ENCODE measurements around the gene KLF1. TPM values are rescaled to one million over a fixed set of nuclear protein-coding genes. Genes with fewer than 3 reads are reported as not detected.

Gene KLF1
- polyA plus RNA-seq, 1 donor from 2014 or later, result not detected

Small RNA genes within 50 kb of the gene (small RNA-seq; reads per million reads assigned to genes)
- gene MIR5695 (0 to 0.49 (median 0) reads per million in 3 experiments), gene MIR6794 (0 reads per million in 3 experiments)

Other genes with a start within 250 kb of the KLF1 start
- gene MAN2B1, start 220.5 kb downstream of the KLF1 start, polyA plus RNA-seq, result 11.5 and 23.4 TPM in 2 replicates
- 45.3 and 51.3 TPM in 2 replicates for gene WDR83, start 220.4 kb downstream of the KLF1 start, polyA plus RNA-seq
- 227 and 239 TPM in 2 replicates for gene DHPS, start 205.3 kb downstream of the KLF1 start, polyA plus RNA-seq
- not detected in 2 replicates for gene GNG14, start 199.2 kb downstream of the KLF1 start, polyA plus RNA-seq
- gene FBXW9, start 190.6 kb downstream of the KLF1 start, polyA plus RNA-seq, result 16.2 and 20.9 TPM in 2 replicates
- gene TNPO2, start 163.3 kb downstream of the KLF1 start, polyA plus RNA-seq, result 88.0 and 98.6 TPM in 2 replicates
- 405 and 418 TPM in 2 replicates for gene TRIR, start 152.5 kb downstream of the KLF1 start, polyA plus RNA-seq
- 89.6 and 112 TPM in 2 replicates for gene GET3, start 149.7 kb downstream of the KLF1 start, polyA plus RNA-seq
- not detected in 2 replicates for gene BEST2, start 135.4 kb downstream of the KLF1 start, polyA plus RNA-seq
- 28.4 and 44.3 TPM in 2 replicates for gene HOOK2, start 111.6 kb downstream of the KLF1 start, polyA plus RNA-seq
- gene JUNB, start 95.7 kb downstream of the KLF1 start, polyA plus RNA-seq, result 18.7 and 29.4 TPM in 2 replicates
- 832 and 882 TPM in 2 replicates for gene PRDX2, start 85.4 kb downstream of the KLF1 start, polyA plus RNA-seq
- not detected in 2 replicates for gene THSD8, start 85.1 kb downstream of the KLF1 start, polyA plus RNA-seq
- 25.7 and 28.2 TPM in 2 replicates for gene RNASEH2A, start 80.6 kb downstream of the KLF1 start, polyA plus RNA-seq
- gene RTBDN, start 52.6 kb downstream of the KLF1 start, polyA plus RNA-seq, result 1.0 TPM in 1 of 2 replicates, not detected in the other
- gene MAST1, start 48.7 kb downstream of the KLF1 start, polyA plus RNA-seq, result 65.0 and 105 TPM in 2 replicates
- 0.59 TPM in 1 of 2 replicates, not detected in the other for gene DNASE2, start 5.8 kb downstream of the KLF1 start, polyA plus RNA-seq
- 35.4 and 51.5 TPM in 2 replicates for gene GCDH, start 4.0 kb upstream of the KLF1 start, polyA plus RNA-seq
- 1.5 and 1.6 TPM in 2 replicates for gene SYCE2, start 32.1 kb upstream of the KLF1 start, polyA plus RNA-seq
- gene FARSA, start 46.5 kb upstream of the KLF1 start, polyA plus RNA-seq, result 47.6 and 55.9 TPM in 2 replicates
- gene CALR, start 51.4 kb upstream of the KLF1 start, polyA plus RNA-seq, result 211 and 242 TPM in 2 replicates
- 37.4 and 42.1 TPM in 2 replicates for gene RAD23A, start 58.7 kb upstream of the KLF1 start, polyA plus RNA-seq
- 18.6 and 21.3 TPM in 2 replicates for gene GADD45GIP1, start 70.0 kb upstream of the KLF1 start, polyA plus RNA-seq
- not detected in 2 replicates for gene DAND5, start 82.4 kb upstream of the KLF1 start, polyA plus RNA-seq
- gene NFIX, start 108.3 kb upstream of the KLF1 start, polyA plus RNA-seq, result not detected in 2 replicates
- not detected in 2 replicates for gene LYL1, start 215.7 kb upstream of the KLF1 start, polyA plus RNA-seq
- gene TRMT1, start 229.5 kb upstream of the KLF1 start, polyA plus RNA-seq, result 80.3 and 94.4 TPM in 2 replicates
- 11.6 and 16.1 TPM in 2 replicates for gene NACC1, start 231.1 kb upstream of the KLF1 start, polyA plus RNA-seq